Stimulated activated CD4-positive, alpha-beta T cell treated with anti-CD3 and anti-CD28 coated beads, TNF-alpha, amount 100 ng/mL, for 48 hours (primary cell): ENCODE measurements around the gene SLC9A3.

ENCODE experiments used
- DNase-seq, 3 donors: peaks; one replicate each; pipeline ENCODE4 v3.0.0-alpha.2; 2020; ENCODE audit warnings: low read depth in 3 of 3

Gene SLC9A3

GRCh38 chr5:555058-555623 lies 30.9 kb upstream of the SLC9A3 start:
- no peak for DNase-seq

GRCh38 chr5:554284-554988 lies 30.2 kb upstream of the SLC9A3 start:
- DNase-seq, result no peak

- no peak for DNase-seq
Measured at GRCh38 chr5:553874-554273, 29.6 kb upstream of the SLC9A3 start.

GRCh38 chr5:551406-551805 lies 27.2 kb upstream of the SLC9A3 start:
- DNase-seq, result no peak

GRCh38 chr5:549229-549628 lies 25.0 kb upstream of the SLC9A3 start:
- no peak for DNase-seq

- no peak for DNase-seq
Measured at GRCh38 chr5:548256-548655, 24.0 kb upstream of the SLC9A3 start.

GRCh38 chr5:547086-547924 lies 23.1 kb upstream of the SLC9A3 start:
- no peak for DNase-seq

- no peak for DNase-seq
Measured at GRCh38 chr5:546376-546908, 22.2 kb upstream of the SLC9A3 start.

- no peak for DNase-seq
Measured at GRCh38 chr5:545641-546375, 21.6 kb upstream of the SLC9A3 start.

GRCh38 chr5:544675-545355 lies 20.6 kb upstream of the SLC9A3 start:
- DNase-seq, result no peak

- peak; percentile 14 to 38 (median 16) for DNase-seq
Measured at GRCh38 chr5:543755-544674, 19.8 kb upstream of the SLC9A3 start.

- DNase-seq, result no peak
Measured at GRCh38 chr5:543351-543750, 19.1 kb upstream of the SLC9A3 start.

- DNase-seq, result no peak
Measured at GRCh38 chr5:542319-543311, 18.4 kb upstream of the SLC9A3 start.

- no peak for DNase-seq
Measured at GRCh38 chr5:541539-542318, 17.5 kb upstream of the SLC9A3 start.

GRCh38 chr5:540906-541538 lies 16.8 kb upstream of the SLC9A3 start:
- no peak for DNase-seq

- no peak for DNase-seq
Measured at GRCh38 chr5:540071-540905, 16.0 kb upstream of the SLC9A3 start.
